Heart left ventricle (tissue), 13 donors: ENCODE results near the gene SHMT2.

Source experiments
- CTCF ChIP-seq, 12 donors: fragments of 200-600 bp; sonication (generic) in 4 of 12; IDR thresholded peaks; one replicate each; pipeline versions ENCODE4 v1.5.0 to v1.8.0; 2018 to 2022; ENCODE audit warnings: antibody characterized with exemption in 12 of 12, mild to moderate bottlenecking in 5 of 12
- POLR2A ChIP-seq, 2 donors: fragments of 450-650 bp; IDR thresholded peaks; one replicate each; pipeline ENCODE4 v1.6.1; 2017; ENCODE audit warnings: antibody characterized with exemption in 2 of 2, mild to moderate bottlenecking in 2 of 2, moderate library complexity in 2 of 2
- donor health status: ischemic (EF 13 %, LVEDD 7.1; RV severe dilation, severe dysfunction).
- donor health status: DM: no; HTN: yes; CAD: no.
- donor health status: DM: no; HTN: no; CAD: no.
- donor health status: ischemic (EF 25% LVEDD 6.9; RV normal size, moderate dysfunction).
- donor health status: ischemic (EF 25% LVEDD 5.7; RV mildly dilated, moderate dysfunction).
- donor health status: ischemic (EF 35%, LVEDD 5.7; RV mildly dilated, moderate dysfunction).
- donor health status: nonischemic (EF 11% LVEDD 7.7; RV severe dilation, severe dysfunction).
- donor health status: DM: yes; HTN: yes; CAD: no.
- donor health status: PGD.
- donor health status: ischemic (EF 29% LVEDD 5.4; RV normal size, mild dysfunction).
- donor health status: nonischemic (EF 23%, LVEDD 6.1; RV moderate dilation, normal function).

- no peak for TF ChIP-seq CTCF (IDR thresholded peaks at IDR 0.05)
- TF ChIP-seq POLR2A (IDR thresholded peaks at IDR 0.05) = no peak
Measured at GRCh38 chr12:57211791-57212700, 17.5 kb upstream of the SHMT2 start.
